Iris pigment epithelial cell (primary cell): Measurements from ENCODE around the gene SUPV3L1.
A peak's percentile ranks its signal among the peaks of the same experiment; 100 is the strongest.
"Not testable (repeated sequence)": the region's sequence is repeated elsewhere in the genome, so short reads cannot be mapped to it uniquely, and the experiment has no call there.

Experiments used
- DNase-seq: peaks from one replicate; pipeline ENCODE4 v3.0.0-alpha.2; 2011; ENCODE audit warnings: low read depth

SUPV3L1 gene

DNA sequence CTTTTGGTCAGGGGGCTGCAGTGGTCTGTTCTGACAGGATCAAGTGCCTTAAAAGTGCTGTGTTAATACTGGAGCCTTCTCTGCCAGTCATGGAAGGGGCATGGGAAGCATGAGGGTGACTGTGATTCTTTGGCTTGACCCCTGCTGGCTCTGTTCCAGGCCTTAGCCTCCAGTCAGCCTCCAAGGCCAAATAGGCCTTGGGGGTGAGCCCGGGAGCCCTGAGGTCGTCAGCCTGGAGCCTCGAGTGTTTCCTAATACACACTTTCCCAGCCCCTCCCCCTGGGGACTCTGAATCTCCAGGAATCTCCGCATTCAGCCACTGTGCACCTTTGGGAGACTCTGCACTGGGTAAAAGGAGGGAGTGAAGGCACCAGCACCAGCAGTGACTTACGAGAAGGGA is 50.1 kb downstream of the SUPV3L1 start:
- DNase-seq, result no peak

DNA sequence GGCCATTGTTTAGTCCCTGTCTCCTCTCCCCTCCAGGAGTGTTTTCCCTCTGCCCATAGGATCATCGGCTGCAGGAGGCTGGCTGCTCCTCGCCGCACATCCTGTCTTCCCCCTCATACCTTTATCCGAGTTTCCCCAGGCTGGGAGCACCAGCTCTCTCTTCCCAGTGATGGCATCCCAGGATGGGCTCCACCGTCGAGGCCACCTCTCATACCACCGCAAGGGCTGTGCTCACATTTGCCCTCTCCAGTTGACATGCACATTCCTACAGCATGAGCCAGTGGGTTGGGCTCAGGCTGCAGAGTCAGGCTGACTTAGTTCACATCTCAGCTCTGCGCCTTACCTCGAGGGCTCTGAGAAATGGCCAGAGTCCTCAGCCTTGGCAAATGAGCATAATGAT is 52.2 kb downstream of the SUPV3L1 start:
- peak; percentile 86 for DNase-seq

DNA sequence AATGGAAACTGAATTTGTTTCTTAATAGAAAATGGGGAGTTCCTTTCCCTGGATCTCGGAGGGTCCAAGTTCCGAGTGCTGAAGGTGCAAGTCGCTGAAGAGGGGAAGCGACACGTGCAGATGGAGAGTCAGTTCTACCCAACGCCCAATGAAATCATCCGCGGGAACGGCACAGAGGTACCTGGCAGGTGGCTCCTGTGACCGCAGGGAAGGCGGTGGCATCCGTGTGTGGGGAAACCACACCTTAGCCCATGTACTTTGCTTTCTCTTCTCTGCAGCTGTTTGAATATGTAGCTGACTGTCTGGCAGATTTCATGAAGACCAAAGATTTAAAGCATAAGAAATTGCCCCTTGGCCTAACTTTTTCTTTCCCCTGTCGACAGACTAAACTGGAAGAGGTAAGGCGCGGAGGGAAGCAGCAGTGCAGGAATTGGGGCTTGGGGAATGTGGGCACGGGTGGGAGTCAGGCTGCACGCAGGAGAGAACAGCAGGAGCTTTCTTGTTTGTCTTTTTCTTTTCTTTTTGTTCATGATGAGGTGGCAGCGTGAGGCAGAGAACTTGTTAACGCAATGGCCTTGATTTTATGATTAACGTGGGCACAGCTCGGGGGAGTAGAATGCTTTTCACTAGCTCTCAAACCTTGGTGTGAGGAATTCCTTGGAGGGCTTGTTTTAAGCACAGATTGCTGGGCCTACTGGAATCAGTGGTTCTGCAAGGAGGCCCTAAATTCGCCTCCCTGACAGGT is 52.9 kb downstream of the SUPV3L1 start:
- DNase-seq, result no peak

DNA sequence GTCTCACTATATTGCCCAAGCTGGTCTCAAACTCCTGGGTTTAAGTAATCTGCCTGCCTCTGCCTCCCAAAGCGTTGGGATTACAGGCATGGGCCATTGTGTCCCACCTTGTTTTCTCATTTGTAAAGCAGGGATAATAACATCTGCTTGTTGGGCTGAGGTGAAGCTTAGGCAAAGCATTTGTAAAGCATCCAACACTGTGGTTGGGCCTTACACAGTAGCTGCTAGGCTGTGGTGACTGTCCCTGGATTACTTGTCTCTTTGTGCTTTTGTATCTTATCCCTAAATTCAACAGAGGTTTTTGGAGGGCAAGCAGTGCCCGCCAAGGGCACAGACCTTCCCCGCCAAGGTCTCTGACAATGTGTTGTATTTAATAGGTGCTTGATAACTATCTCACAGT is 54.4 kb downstream of the SUPV3L1 start:
- DNase-seq, result no peak

GRCh38 chr10:69237528-69238159 is 57.6 kb downstream of the SUPV3L1 start:
- DNase-seq, result peak; percentile 61

DNA sequence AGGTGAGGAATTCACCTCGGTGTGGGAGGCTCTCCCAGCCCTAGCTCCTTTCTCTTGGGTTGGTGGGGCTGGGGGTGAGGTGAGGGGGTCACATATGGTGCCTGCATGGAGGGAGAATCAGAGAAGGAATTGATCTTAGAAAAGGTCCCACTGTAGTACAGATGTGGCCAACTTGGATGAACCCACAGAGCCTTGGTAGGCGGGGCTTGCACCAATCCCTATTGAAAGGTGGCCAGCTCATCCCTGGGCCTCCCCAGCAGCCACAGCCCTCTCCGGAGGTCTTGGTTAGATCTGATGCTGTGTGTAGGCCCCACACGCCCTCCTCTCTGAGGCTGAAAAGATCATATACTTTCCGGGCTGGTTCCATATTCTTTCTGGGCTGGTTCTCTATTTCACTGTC is 59.1 kb downstream of the SUPV3L1 start:
- no peak for DNase-seq

DNA sequence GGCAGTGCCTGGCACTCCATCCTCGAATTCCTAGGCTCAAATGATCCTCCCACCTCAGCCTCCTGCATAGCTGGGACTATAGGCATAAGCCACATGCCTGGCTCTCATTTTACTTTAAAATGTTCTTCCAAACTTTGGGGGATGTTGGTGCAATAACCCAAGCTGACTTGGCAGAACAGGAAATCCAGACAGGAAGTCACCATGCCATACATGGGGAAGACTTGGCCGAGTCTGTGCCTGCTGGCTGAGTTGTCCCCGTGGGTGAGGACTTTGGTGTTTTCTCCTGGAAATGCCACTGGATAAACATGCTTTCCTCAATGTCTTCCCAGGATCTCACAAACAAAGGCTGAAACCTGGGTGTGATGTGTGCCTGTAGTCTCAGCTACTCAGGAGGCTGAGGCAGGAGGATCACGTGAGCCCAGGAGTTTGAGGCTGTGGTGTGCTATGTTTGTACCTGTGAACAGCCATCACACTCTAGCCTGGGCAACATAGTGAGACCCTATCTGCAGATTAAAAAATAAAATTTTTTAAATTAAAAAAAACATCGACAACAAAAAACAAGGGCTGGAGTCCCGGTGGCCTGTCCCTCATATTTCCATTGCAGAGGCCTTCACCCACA is 59.9 kb downstream of the SUPV3L1 start:
- DNase-seq, result no peak

DNA sequence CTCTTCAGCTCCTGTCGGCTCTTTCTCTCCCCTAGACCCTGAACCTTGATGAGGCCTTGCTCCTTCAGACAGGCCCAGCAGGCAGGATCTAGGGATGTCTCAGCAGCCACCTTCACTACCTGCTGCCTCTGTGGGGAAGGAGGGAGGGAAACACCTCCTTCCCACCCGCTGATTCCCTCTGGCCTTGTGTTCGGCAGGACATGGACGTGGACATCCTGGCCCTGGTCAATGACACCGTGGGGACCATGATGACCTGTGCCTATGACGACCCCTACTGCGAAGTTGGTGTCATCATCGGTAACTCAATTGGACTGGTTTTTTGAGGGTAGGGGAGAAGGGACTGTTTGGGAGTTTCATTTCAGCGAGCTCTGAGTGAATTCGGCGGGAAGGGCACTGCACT is 60.4 kb downstream of the SUPV3L1 start:
- no peak for DNase-seq

- no peak for DNase-seq
These were observed 61.5 kb downstream of the SUPV3L1 start for GRCh38 chr10:69241575-69241974.

- no peak for DNase-seq
These were observed 62.2 kb downstream of the SUPV3L1 start for GRCh38 chr10:69242040-69242851.

GRCh38 chr10:69242852-69243212 is 62.8 kb downstream of the SUPV3L1 start:
- no peak for DNase-seq

DNA sequence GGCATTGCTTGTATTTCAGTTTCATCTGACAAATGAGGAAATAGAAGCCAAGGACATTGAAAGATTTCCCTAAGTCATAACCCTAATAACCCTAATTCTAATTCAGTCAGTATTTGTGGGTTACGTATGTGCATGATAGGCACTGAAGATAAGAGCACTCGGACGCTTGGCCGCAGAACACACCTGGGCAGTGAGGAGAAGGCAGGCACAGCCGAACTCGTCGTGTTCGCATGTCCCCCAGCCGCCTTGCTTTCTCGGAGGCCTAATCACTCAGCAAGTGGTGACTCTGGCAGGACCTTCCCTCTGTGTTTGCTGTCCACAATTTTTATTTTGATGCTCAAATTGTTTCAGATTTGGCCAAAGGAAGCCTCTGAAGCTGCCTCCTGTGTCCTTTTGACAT is 63.8 kb downstream of the SUPV3L1 start:
- no peak for DNase-seq

DNA sequence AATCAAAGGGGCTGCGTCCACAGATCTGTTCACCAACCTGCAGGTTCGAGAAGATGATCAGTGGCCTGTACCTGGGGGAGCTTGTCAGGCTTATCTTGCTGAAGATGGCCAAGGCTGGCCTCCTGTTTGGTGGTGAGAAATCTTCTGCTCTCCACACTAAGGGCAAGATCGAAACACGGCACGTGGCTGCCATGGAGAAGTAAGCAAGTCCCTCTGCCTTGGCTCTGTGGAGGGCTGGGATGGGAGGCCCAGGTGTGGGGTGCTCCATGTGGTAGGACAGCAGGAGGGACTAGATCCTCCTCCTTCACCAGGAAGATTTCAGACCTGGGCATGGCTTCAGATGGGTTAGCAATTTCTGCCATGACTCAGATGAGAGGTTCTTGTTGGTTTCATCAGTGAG is 66.0 kb downstream of the SUPV3L1 start:
- no peak for DNase-seq

DNA sequence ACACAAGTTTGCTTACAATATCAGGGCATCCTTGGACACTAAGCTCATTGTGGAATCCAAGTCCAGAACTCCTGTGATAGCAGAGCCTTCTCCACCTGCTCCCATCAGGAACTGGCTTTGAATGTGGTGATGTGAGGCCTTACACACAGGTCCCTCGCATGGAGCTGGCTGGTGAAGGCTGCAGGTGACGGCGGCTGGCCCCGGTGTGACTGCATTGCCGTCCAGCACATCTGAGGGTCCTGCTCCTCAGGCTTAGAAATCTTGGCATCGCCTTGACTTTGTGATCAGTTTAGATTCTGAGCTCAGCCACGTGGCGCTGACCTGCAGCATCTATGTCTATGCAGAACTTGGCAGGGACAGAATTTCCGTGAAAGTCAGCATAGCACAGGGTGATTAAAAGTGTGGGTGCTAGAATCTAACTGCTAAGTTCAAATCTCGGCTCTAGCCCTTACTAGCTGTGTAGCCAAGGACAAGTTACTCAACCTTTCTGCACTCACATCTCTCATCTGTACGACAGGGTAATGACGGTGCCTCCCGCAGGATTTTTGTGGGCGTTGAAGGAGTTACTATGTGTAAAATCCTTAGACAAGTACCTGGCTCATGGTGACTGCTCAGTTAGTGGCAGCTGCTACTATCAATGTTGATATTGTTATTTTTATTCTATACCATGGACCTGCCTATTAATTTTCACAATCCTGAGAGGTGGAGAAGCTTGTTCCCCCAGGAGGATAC is 66.7 kb downstream of the SUPV3L1 start:
- no peak for DNase-seq

GRCh38 chr10:69247313-69247710 is 67.3 kb downstream of the SUPV3L1 start:
- no peak for DNase-seq

GRCh38 chr10:69248117-69248730 is 68.2 kb downstream of the SUPV3L1 start:
- no peak for DNase-seq

- no peak for DNase-seq
These were observed 70.0 kb downstream of the SUPV3L1 start for GRCh38 chr10:69250041-69250440.

DNA sequence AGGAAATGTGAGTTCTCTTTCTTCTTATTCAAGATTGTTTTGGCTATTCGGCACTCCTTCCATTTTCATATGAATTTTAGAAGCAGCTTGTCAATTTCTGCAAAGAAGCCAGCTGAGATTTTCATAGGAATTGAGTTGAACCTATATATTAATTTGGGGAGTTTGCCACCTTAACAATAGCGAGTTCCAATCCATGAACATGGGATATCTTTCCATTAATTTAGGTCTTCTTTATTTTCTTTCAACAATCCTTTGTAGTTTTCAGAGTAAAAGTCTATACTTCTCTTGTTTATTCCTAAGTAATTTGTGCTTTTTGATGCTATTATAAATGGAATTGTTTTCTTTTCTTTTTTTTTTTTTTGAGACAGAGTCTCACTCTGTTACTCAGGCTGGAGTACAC is 71.4 kb downstream of the SUPV3L1 start:
- DNase-seq, result not testable (repeated sequence)

GRCh38 chr10:69253171-69253570 is 73.1 kb downstream of the SUPV3L1 start:
- no peak for DNase-seq

- no peak for DNase-seq
These were observed 74.8 kb downstream of the SUPV3L1 start for GRCh38 chr10:69254877-69255276.
